Activated T-cell treated with anti-CD3 and anti-CD28 coated beads, Interleukin-2, amount 50 U/mL, for 72 hours (primary cell): ENCODE measurements around the gene TIE1. TPM values are rescaled to one million over a fixed set of nuclear protein-coding genes. Genes with fewer than 3 reads are reported as not detected.

Experiments used
- ATAC-seq, 2 donors: fragments of 150-1000 bp; cut with Tn5 transposase; replicated peaks in 1 of 2; 2 replicates each; pipeline ENCODE4 v1.10.0; 2021; ENCODE audit warnings: moderate library complexity in 2 of 2, mild to moderate bottlenecking in 1 of 2
- DNase-seq, 2 donors: peaks; one replicate each; pipeline ENCODE4 v3.0.0; 2021 to 2022; ENCODE audit warnings: mixed read lengths in 1 of 2
- H3K27ac Mint-ChIP-seq: one replicate; pipeline ENCODE4 v1.8.0; 2022; ENCODE audit warnings: mild to moderate bottlenecking, moderate library complexity, mixed read lengths
- H3K27me3 Mint-ChIP-seq: one replicate; pipeline ENCODE4 v1.8.0; 2022; ENCODE audit warnings: low read depth, mixed read lengths
- H3K36me3 Mint-ChIP-seq, 2 donors: one replicate each; pipeline ENCODE4 v1.8.0; 2022; ENCODE audit warnings: mixed read lengths in 2 of 2, mild to moderate bottlenecking in 1 of 2; ENCODE audit not compliant: insufficient read depth in 2 of 2
- H3K4me1 Mint-ChIP-seq: one replicate; pipeline ENCODE4 v1.8.0; 2022; ENCODE audit warnings: low read depth, mixed read lengths
- H3K4me3 Mint-ChIP-seq, 2 donors: one replicate each; pipeline ENCODE4 v1.8.0; 2022; ENCODE audit warnings: mild to moderate bottlenecking in 2 of 2, mixed read lengths in 2 of 2, moderate library complexity in 2 of 2
- H3K9me3 Mint-ChIP-seq, 2 donors: one replicate each; pipeline ENCODE4 v1.8.0; 2022; ENCODE audit warnings: mixed read lengths in 2 of 2
- total RNA-seq, 2 donors: library from RNA; stranded (reverse); gene quantifications; one replicate each; pipeline ENCODE4 v1.2.3, GENCODE V29; 2022

Gene TIE1
- total RNA-seq, 2 donors from 2014 or later, result 0.42 to 0.65 TPM

- Mint-ChIP-seq H3K27ac (no peak overlapping the region), H3K36me3 (peaks cover 8 to 22% of the 10 kb centered on the region in 2 donors), H3K27me3 (no peaks in the 10 kb centered on the region), H3K4me3 (no peak overlapping the region), H3K4me1 (peaks cover 28% of the 10 kb centered on the region), H3K9me3 (peaks cover 9 to 18% of the 10 kb centered on the region in 2 donors)
- DNase-seq (no peak), ATAC-seq (no peak)
Measured at GRCh38 chr1:43327549-43328292, 26.9 kb downstream of the TIE1 start.

DNA sequence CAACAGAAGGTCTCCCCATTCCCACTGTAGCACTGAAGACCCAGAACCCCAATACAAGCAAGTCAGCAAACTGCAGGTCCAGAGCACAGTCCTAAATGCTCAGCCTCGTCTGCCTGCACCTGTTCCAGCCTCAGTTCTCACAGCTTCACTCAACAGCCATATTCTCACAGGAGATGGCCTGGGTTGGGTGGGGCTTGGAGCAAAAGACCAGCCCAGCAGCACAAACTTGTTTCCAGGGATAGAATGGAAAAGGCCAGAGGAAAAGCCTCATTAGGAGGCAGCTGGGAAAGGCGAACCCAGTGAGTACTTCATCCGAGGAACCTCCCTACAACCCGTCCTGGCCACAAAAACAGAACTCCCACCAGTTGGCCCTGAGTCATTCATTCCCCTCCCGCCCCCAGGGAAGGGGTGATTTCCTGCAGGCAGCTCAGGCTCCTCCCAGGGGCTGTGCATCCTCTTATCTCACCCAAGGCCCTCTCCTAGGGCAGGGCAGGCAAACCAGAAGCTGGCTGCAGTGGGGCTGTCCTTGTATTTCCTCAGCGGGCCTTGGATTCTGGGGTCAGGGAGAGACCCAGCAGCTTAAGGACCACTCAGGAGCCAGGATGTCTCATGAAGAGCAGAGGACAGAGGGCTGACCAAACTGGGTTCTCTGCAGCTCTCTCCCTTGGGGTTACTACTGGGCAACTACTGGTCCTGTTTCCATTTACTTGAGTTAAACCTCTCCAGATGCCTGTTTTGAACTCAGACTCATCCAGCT lies 29.4 kb downstream of the TIE1 start:
- Mint-ChIP-seq H3K4me3 (peak overlapping the region in 1 of 2 donors; percentile 24), H3K27me3 (no peaks in the 10 kb centered on the region), H3K4me1 (peaks cover 18% of the 10 kb centered on the region), H3K36me3 (peaks cover 2 to 11% of the 10 kb centered on the region in 2 donors), H3K9me3 (peaks cover 4 to 8% of the 10 kb centered on the region in 2 donors), H3K27ac (no peak overlapping the region)
- ATAC-seq (peak; percentile 98), DNase-seq (peak; percentile 63 to 70)

GRCh38 chr1:43331688-43332087 lies 30.9 kb downstream of the TIE1 start:
- Mint-ChIP-seq H3K27ac (no peak overlapping the region), H3K4me3 (no peak overlapping the region), H3K36me3 (peaks cover 2 to 7% of the 10 kb centered on the region in 2 donors), H3K27me3 (no peaks in the 10 kb centered on the region), H3K9me3 (peaks cover 2 to 4% of the 10 kb centered on the region in 2 donors), H3K4me1 (peaks cover 18% of the 10 kb centered on the region)
- ATAC-seq, result no peak
- no peak for DNase-seq

DNA sequence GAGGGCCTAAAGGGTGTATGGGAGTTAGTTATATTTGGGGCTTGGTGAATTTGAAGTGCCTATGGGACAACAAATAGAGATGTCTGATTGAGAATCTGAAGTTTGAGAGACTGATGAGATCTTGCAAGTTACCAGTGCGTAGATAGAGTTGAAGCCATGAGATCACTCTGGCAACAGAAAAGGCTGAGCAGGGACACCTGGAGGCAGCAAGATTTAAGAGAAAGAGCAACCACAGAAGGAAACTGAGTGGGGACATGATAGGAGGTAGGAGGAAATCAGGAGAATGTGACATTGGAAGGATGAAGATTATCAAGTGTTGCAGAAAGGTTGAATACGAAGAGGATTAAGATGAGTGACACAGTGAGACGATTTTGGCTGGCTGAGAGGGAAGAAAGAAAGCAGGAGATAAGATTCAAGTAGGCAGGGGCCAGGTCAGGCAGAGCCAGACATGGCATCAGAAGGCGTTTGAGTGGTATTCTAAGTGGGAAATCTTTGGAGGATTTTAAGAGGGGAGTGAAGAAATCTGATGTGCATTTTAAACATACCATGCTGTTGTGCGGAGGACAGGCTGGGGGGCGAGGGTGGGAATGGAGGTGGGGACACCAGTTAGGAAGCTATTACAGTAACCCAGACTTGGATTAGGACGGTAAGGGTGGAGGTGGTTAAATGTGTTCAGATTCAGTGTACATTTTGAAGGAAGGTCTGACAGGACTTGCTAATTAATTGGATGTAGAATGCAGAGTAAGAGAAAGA lies 33.8 kb downstream of the TIE1 start:
- Mint-ChIP-seq H3K4me1 (peaks cover 11% of the 10 kb centered on the region), H3K9me3 (no peaks in the 10 kb centered on the region), H3K27ac (no peak overlapping the region), H3K36me3 (no peaks in the 10 kb centered on the region), H3K27me3 (no peaks in the 10 kb centered on the region), H3K4me3 (no peak overlapping the region)
- DNase-seq, result no peak
- ATAC-seq, result no peak

DNA sequence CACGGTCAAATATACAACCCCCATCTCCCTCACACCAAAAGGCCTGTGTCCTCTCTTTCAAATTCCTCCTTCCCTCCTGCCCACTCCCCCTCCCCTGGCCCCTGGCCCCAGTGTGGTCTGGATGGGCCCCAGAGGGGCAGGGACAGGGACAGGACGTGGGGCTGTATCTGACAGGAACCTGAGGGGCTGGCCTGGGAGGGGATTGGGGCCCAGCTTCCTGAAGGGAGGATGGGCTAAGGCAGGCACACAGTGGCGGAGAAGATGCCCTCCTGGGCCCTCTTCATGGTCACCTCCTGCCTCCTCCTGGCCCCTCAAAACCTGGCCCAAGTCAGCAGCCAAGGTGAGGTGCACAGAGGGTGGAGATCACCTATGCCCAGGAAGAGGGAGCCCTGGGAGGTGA lies 36.8 kb downstream of the TIE1 start, which contains the start of gene MPL:
MPL (plus strand) TSS at position 231 of the 400 bp plus-strand sequence; CDS start at position 262, 31 bp downstream.
- no peak within 1 kb of the TSS for H3K4me3 Mint-ChIP-seq
- no peak for ATAC-seq
- no peaks in the 10 kb centered on the region for H3K9me3 Mint-ChIP-seq
- no peaks in the 10 kb centered on the region for H3K4me1 Mint-ChIP-seq
- no peaks in the 10 kb centered on the region for H3K27me3 Mint-ChIP-seq
- H3K36me3 Mint-ChIP-seq, result no peaks in the 10 kb centered on the region
- no peak within 1 kb of the TSS for H3K27ac Mint-ChIP-seq
- DNase-seq, result no peak

DNA sequence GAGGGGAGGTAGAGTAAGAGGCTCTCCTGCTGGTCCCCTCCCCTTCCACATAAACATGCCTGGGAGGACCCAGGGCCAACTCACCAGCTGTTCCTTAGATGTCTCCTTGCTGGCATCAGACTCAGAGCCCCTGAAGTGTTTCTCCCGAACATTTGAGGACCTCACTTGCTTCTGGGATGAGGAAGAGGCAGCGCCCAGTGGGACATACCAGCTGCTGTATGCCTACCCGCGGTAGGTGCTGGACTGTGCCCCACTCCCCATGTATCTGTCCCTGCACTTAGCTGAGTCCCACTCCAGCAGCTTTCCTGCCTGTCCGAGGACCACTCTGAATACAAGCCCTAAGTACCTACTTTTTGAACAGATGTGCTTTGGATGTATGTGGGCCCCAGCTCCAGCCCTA lies 37.2 kb downstream of the TIE1 start:
- Mint-ChIP-seq H3K27me3 (no peaks in the 10 kb centered on the region), H3K9me3 (no peaks in the 10 kb centered on the region), H3K27ac (no peak overlapping the region), H3K36me3 (no peaks in the 10 kb centered on the region), H3K4me1 (no peaks in the 10 kb centered on the region), H3K4me3 (no peak overlapping the region)
- ATAC-seq (no peak), DNase-seq (no peak)

DNA sequence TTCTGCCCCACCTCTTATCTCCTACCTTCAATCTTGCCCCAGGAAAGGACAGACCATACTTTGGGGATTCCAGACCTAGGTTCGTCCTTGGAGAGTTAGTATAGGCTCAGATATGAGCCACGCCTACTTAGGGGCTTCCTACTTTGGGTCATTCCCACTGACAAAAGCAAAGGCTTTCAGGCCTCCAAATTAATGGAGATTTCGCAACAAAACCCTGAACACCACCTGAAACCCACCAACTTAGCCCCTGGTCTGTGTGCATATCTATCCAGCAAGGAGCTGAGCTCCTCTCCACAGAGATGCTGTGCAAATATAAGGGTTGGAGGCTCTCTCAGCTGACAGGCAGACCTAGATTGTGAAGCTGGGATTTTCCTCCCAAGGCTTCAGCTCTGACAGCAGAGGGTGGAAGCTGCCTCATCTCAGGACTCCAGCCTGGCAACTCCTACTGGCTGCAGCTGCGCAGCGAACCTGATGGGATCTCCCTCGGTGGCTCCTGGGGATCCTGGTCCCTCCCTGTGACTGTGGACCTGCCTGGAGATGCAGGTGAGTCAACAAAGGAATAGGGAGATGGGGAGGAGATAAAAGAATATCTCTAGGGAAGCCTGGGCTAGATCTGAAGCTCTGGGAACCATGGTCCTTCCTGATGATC lies 38.9 kb downstream of the TIE1 start:
- no peak overlapping the region for H3K4me3 Mint-ChIP-seq
- ATAC-seq (no peak), DNase-seq (no peak)
- no peaks in the 10 kb centered on the region for H3K9me3 Mint-ChIP-seq
- H3K27me3 Mint-ChIP-seq, result no peaks in the 10 kb centered on the region
- no peak overlapping the region for H3K27ac Mint-ChIP-seq
- H3K4me1 Mint-ChIP-seq, result no peaks in the 10 kb centered on the region
- no peaks in the 10 kb centered on the region for H3K36me3 Mint-ChIP-seq

GRCh38 chr1:43340559-43340958 lies 39.8 kb downstream of the TIE1 start:
- Mint-ChIP-seq H3K27me3 (no peaks in the 10 kb centered on the region), H3K4me1 (no peaks in the 10 kb centered on the region), H3K9me3 (no peaks in the 10 kb centered on the region), H3K27ac (no peak overlapping the region), H3K4me3 (no peak overlapping the region), H3K36me3 (no peaks in the 10 kb centered on the region)
- ATAC-seq (no peak), DNase-seq (no peak)

GRCh38 chr1:43344267-43344850 lies 43.6 kb downstream of the TIE1 start:
- H3K4me3 Mint-ChIP-seq, result no peak overlapping the region
- ATAC-seq, result no peak

DNA sequence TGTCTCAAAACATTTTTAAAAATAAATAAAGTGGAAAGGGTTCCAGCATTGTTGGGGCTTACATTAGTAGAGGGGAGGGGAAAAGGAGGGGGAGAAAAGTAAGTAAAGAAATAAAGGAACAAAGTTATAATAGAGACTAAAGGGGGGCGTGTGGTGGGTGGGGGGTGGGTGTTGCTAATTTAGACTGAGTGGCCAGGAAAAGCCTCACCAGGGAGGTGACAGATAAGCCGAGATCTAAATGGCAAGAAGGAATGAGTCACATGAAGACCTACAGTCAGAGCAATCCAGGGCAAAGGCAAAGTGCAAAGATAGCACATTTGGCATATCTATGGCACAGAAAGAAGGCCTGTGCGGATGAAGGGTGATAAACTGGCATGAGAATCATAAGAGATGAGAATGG lies 44.3 kb downstream of the TIE1 start:
- Mint-ChIP-seq H3K9me3 (no peaks in the 10 kb centered on the region), H3K36me3 (no peaks in the 10 kb centered on the region), H3K4me3 (no peak overlapping the region), H3K4me1 (peaks cover 5% of the 10 kb centered on the region), H3K27ac (no peak overlapping the region), H3K27me3 (no peaks in the 10 kb centered on the region)
- DNase-seq (no peak), ATAC-seq (peak in 1 of 2 donors; percentile 50)

More at GRCh38 chr1:43344267-43344850, 43.6 kb downstream of the TIE1 start:
- Mint-ChIP-seq H3K27ac (no peak overlapping the region), H3K4me1 (peaks cover 2% of the 10 kb centered on the region), H3K27me3 (no peaks in the 10 kb centered on the region), H3K36me3 (no peaks in the 10 kb centered on the region), H3K9me3 (no peaks in the 10 kb centered on the region)
- DNase-seq, result no peak

- H3K9me3 Mint-ChIP-seq, result no peaks in the 10 kb centered on the region
- peaks cover 5% of the 10 kb centered on the region for H3K4me1 Mint-ChIP-seq
- no peaks in the 10 kb centered on the region for H3K36me3 Mint-ChIP-seq
- no peaks in the 10 kb centered on the region for H3K27me3 Mint-ChIP-seq
- no peak overlapping the region for H3K27ac Mint-ChIP-seq
- ATAC-seq (no peak), DNase-seq (no peak)
- H3K4me3 Mint-ChIP-seq, result no peak overlapping the region
Measured at GRCh38 chr1:43346636-43347035, 45.9 kb downstream of the TIE1 start.

GRCh38 chr1:43348343-43348808 lies 47.6 kb downstream of the TIE1 start:
- no peak for DNase-seq
- no peak for ATAC-seq
- Mint-ChIP-seq H3K36me3 (no peaks in the 10 kb centered on the region), H3K4me1 (peaks cover 5% of the 10 kb centered on the region), H3K4me3 (peak overlapping the region in 1 of 2 donors; percentile 38), H3K27me3 (no peaks in the 10 kb centered on the region), H3K9me3 (no peaks in the 10 kb centered on the region), H3K27ac (no peak overlapping the region)
